ENCODE measurements around the gene CRELD2.

The CRELD2 gene

DNA sequence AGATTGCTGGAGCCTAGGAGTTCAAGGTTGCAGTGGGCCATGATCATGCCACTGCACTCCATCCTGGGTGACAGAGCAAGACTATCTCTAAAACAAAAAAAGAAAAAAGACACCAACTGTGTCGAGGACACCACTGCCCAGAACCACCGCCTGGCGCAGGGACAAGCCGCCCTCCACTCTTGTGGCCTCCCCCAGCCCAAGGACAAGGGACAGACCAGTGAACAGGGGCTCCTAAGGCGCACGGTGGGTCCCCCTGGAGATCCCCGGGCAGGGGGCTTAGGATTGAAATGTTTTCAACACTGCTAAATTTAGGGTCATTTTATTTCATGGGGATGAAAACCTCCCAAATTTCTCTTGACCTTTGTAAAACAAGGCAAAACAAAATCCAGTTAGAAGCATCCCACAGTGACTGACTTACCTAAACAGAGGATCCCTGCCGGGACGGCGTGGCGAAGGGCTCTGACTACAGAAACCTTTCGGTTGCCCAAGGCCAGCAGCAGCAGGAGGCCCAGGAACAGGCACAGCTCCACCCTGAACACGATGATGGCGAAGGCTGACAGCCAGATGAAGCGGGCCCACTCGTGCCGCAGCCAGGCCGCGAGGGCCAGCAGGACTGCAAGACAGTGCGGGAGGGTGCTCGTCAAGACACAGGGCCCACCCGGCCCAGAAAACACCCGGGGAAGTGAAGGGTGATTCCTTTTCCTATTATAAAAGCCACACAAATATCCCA is 8.8 kb upstream of the CRELD2 start:
- Histone ChIP-seq H3K27ac (no peak overlapping the region), H3K4me3 (no peak overlapping the region)

DNA sequence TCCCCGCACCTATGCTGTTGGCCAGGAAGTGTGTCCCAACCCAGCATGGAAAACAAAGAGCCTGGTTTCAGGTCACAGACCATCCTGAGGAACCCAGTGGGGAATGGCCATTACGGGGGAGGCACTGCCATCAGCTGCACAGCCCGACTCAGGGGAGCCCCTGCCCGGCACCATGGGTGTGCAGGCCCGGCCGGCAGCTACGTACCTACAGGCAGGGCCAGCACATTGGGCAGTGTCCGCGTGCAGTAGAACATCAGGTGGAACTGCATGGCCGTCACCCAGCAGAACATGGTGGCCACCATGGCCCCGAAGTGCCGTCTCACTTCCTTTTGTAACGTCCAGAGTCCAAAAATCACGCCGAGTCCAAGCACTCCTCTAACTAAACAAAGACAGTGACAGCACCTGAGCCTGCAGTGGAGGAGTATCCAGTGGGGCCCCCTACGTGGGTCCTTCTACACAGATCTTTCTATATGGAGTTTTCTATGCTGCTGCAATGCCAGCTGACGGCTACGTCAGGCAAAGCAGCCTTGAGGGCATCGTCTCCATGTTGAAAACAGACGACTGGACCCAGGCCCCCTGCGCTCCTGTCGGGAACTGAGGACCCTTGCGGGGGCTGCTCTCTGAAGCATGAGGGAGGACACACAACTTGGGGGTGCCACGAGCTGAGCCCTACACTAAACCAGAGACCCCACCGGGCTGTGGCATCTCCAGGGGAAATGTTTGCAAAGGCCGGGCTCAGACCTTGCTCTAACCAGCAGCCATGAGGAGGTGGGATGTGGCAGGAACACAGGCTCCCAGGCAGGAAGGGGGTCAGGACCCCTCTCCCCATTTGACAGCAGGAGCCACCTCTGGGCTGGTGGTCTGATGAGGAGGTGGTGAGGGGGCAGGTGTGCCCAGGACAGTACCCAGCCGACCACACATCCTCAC is 7.9 kb upstream of the CRELD2 start:
- no peak overlapping the region for H3K4me3 ChIP-seq

GRCh38 chr22:49911881-49912625 is 6.4 kb upstream of the CRELD2 start:
- Histone ChIP-seq H3K27ac (no peak overlapping the region), H3K4me3 (no peak overlapping the region)

More for the DNA sequence above, 7.9 kb upstream of the CRELD2 start:
- H3K27ac ChIP-seq = no peak overlapping the region

DNA sequence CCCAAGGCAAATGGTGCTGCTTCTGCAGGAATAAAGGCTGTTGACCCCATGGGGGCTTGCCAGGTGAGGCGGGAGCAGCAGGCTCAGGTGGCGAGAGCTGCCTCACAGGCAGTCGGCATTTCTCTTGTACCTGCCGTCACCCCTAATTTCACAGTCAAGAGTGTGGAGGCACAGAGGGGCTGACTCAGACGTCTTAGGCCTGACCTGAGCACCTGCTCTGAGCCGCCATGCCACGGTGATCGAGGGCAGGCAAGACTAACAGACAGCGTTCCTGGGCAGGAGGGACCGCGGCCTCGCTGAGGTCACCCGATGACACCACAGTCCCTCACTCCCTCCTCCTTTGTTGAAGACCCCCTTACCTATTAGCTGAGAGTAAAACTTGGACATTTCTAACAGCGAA is 5.4 kb upstream of the CRELD2 start:
- Histone ChIP-seq H3K27ac (no peak overlapping the region), H3K4me3 (no peak overlapping the region)

DNA sequence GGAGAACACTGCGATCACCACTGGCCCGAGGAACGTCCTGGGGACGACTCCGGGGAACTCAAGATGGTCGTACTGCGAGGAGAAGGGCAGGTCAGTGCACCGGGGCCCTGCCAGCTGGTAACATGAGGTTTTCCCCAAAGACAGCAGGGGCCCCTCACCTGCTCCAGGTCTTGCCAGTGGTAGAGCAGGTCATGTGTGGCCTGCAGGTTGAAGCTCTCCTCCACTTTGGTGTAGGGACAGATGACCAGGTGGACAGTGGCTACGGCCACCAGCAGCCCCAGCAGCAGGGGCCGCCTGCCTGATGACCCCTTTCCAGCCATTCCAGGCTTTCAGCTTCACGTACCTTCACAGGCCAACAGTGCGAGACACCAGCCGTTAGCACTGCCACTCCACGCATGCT is 5.0 kb upstream of the CRELD2 start:
- H3K27ac ChIP-seq = no peak overlapping the region

DNA sequence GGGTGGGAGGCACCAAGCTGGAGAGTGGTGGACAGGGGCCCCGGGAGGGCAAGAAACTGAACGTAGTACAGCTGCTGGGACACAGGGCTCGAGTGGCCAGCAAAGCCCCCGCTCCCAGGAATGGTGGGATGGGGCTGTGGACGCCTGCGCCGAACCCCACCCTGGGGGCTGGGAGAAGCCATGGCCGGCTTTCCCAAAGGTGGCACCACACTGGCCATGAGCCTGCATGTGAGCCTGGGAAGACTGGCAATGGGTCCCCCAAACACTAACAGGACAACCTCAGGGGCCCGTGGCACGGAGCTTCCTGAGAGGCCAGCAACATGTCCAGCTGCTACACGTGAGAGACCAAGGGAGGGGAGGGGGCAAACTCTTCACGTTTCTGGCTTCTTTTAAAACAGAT is 4.2 kb upstream of the CRELD2 start:
- Histone ChIP-seq H3K27ac (no peak overlapping the region), H3K4me3 (no peak overlapping the region)

More for the DNA sequence above, 5.0 kb upstream of the CRELD2 start:
- H3K4me3 ChIP-seq = no peak overlapping the region

DNA sequence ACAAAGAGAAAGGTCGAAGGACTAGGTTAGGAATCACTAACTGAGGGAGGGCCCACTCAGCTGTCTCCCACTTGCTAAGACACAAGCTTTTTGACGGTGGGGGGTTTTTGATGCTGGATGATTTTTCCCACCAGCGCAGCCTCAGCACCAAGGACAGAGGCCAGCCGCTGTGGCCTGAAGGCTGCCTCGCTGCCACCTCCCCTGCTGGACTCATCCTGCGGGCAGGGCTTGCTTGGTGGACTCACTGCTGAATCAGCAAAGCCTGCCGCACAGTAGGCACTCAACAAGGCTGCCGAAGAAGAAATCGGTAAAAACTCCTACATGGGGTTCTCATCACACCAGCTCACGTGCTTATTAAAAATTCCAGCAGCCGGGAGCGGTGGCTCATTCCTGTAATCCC is 2.8 kb upstream of the CRELD2 start:
- Histone ChIP-seq H3K27ac (no peak overlapping the region), H3K4me3 (no peak overlapping the region)

DNA sequence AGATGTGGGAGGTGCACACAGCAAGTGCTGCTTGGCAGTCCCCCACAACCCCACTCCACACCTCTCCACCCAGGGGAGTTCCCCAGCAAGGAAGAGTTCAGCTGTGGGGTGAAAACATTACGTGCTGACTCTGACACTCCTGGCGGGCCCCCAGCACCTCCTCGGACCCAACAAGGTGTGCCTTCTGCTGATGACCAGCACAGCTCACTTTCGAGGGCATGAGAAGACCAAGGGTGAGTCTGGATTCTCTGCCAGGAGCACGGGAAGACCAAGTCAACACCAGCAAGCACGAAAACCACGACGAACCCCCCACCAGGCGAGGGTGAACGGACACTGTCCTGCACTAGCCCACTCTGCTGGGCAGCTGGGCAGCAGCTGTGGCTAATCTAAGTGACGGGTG is 1.6 kb upstream of the CRELD2 start:
- H3K27ac ChIP-seq = peak overlapping the region in 1 of 21 experiments; percentile 82

DNA sequence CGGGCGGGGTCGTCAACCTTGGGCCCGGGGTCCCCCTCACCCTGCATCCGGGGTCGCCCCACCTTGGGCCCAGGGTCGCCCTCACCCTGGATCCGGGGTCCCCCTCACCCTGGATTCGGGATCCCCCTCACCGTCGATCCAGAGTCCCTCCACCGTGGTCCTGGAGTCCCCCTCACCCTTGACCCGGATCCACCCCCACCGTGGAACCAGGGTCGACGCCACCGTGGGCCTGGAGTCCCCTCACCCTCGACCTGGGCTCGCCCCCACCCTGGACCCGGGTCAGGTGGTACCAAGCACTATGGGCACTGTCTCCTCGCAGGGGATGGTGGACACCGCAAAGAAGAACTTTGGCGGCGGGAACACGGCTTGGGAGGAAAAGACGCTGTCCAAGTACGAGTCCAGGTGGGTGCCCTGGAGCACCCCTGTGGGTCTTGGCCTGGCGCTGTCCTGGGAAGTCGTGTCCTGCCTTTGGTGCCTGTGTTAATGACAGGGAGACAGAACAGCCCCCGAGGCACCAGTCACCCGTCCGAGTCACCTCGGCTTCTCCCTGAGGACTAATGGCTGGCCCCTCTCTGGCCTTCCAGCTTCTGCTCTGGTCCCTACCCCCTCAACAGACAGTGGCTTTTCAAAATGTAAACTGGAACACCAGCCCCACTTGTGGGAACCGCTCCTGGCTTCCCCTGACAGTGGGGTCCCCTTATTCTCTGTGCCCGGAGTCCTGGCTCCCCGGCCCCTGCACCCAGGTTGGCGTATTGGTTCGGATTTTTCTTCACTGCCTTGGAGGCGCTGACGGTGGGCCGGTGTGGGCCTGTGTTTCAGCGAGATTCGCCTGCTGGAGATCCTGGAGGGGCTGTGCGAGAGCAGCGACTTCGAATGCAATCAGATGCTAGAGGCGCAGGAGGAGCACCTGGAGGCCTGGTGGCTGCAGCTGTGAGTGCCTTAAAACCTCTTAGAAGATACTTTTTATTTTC is 762 bp downstream of the CRELD2 start:
- peak overlapping the region; percentile 74 to 96 (median 92) for H3K27ac ChIP-seq
- H3K4me3 ChIP-seq = peak overlapping the region; percentile 56 to 93 (median 86)

More for the DNA sequence above, 1.6 kb upstream of the CRELD2 start:
- no peak overlapping the region for H3K4me3 ChIP-seq

- H3K4me3 ChIP-seq = no peak overlapping the region
- H3K27ac ChIP-seq = no peak overlapping the region
Observed at GRCh38 chr22:49920859-49921258, 2.4 kb downstream of the CRELD2 start.

DNA sequence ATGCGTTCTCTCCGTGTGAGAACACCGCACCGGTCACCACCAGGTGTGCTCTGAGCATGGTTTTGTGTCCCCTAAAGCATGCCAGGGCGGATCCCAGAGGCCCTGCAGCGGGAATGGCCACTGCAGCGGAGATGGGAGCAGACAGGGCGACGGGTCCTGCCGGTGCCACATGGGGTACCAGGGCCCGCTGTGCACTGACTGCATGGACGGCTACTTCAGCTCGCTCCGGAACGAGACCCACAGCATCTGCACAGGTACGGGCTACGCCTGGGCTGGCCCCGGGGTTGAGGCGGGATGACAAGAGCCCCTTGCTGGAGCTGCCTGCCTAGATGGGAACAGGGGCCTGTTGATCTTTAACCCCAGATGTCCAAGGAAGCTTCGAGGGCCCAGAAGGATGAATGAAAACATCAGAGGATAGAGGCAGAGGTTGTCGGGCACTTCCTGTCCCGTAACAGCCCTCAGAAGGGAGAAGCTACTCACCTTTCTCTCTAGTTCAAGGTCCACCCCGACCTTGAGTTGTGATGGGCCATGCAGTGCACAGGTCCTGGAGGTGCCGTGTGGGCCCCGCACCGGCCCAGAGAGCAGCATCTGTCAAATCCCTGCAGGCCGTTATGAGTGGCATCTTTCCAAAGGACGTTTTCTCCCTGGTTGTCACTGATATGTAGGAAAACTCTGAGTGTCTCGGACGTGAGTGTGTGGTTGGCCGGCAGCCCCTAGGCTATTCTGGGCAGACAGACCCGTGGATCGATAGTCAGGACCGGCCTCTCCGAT is 3.3 kb downstream of the CRELD2 start:
- Histone ChIP-seq H3K27ac (no peak overlapping the region), H3K4me3 (no peak overlapping the region)

DNA sequence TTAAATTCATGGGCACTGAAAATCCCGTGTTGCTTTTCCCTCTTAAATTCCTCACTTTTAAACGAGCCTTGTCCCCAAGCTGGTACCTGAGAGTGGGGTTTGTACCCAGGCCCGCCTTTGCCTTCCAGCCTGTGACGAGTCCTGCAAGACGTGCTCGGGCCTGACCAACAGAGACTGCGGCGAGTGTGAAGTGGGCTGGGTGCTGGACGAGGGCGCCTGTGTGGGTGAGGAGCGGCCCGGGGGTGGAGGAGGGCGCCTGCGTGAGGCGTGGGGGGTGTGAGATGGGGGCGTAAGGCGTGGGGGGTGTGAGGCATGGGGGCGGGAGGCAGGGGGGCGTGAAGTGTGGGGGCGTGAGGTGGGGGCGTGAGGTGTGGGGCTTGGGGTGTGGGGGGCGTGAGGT is 4.0 kb downstream of the CRELD2 start:
- H3K27ac ChIP-seq = no peak overlapping the region
- H3K4me3 ChIP-seq = no peak overlapping the region

DNA sequence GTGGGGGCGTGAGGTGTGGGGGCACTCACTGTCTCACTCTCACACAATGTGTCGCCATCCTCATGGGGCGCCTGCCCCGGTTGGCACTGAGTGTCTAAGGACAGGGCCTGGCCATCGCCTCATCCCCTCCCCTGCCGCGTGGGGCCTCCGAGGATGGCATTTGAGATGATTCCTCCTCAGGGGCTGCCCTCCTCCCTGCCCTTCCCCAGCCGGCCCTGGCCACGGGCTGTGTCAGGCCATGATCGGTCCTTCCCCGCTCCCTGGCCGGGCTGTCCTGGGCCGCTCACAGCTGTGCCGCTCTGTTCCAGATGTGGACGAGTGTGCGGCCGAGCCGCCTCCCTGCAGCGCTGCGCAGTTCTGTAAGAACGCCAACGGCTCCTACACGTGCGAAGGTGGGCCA is 4.5 kb downstream of the CRELD2 start:
- no peak overlapping the region for H3K27ac ChIP-seq
- H3K4me3 ChIP-seq = no peak overlapping the region

DNA sequence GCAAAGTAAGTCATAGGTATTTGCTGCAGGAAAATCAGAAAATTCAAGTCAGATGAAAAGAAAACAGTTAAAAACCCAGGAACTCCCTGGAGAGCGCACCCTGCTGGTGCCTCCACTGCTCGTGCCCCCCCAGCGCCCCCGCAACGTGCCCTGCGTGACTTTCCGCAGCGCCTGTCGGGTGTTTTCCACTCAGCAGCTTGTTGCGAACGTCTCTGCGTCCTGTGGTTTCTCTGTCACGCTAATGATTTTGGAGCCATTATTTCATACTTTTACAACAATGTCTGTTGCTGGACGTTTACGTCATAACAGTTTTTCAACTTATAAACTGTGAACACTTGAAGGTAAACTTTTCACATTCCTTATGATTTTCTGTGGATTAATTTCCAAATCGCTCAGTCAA is 5.0 kb downstream of the CRELD2 start:
- no peak overlapping the region for H3K4me3 ChIP-seq
- no peak overlapping the region for H3K27ac ChIP-seq

- H3K4me3 ChIP-seq = no peak overlapping the region
- H3K27ac ChIP-seq = no peak overlapping the region
Observed at GRCh38 chr22:49924113-49924833, 5.8 kb downstream of the CRELD2 start.

GRCh38 chr22:49925525-49926128 is 7.2 kb downstream of the CRELD2 start:
- peak overlapping the region in 15 of 21 experiments; percentile 2 to 87 (median 63) for H3K27ac ChIP-seq

GRCh38 chr22:49926916-49927315 is 8.5 kb downstream of the CRELD2 start:
- H3K27ac ChIP-seq = no peak overlapping the region
- H3K4me3 ChIP-seq = no peak overlapping the region

More at GRCh38 chr22:49925525-49926128, 7.2 kb downstream of the CRELD2 start:
- peak overlapping the region in 1 of 7 experiments; percentile 2 for H3K4me3 ChIP-seq

All from skin epidermis (tissue), 12 donors.